H1 (cell line): ENCODE measurements around the gene TMEM204. TPM values are rescaled to one million over a fixed set of nuclear protein-coding genes. Genes with fewer than 3 reads are reported as not detected.

ENCODE experiments used
- CTCF ChIA-PET: fragments of 300-600 bp; sonication (Branson Sonifier 250); formaldehyde crosslinking; loops from one replicate; lab custom pipeline; 2021; ENCODE audit not compliant: partially characterized antibody; lab: Charles Lee
- POLR2A ChIA-PET: fragments of 300-600 bp; sonication (Branson Sonifier 250); formaldehyde crosslinking; loops from one replicate; lab custom pipeline; 2021; ENCODE audit warnings: inconsistent platforms; ENCODE audit not compliant: partially characterized antibody; lab: Charles Lee
- DNase-seq, 2 experiments: peaks; one replicate each; pipeline versions ENCODE4 v3.0.0 to v3.0.0-alpha.2; 2010 to 2022; ENCODE audit warnings: low spot score in 2 of 2, low read depth in 1 of 2, mixed read lengths in 1 of 2
- FAIRE-seq: peaks from 2 replicates; lab custom pipeline; 2011; peaks lifted over from hg19 to GRCh38; lab: Jason Lieb, UNC
- H2AFZ ChIP-seq: 2 replicates; pipeline ENCODE4 v1.8.1; 2012; ENCODE audit warnings: low read length, inconsistent platforms
- H2AK5ac ChIP-seq: 2 replicates; pipeline ENCODE4 v1.6.1; 2013; ENCODE audit warnings: low read depth, low read length
- H2BK120ac ChIP-seq: replicated peaks from 2 replicates; pipeline ENCODE3; 2013; ENCODE audit warnings: low read depth, low read length, inconsistent platforms
- H2BK12ac ChIP-seq: 2 replicates; pipeline ENCODE4 v1.6.1; 2013; ENCODE audit warnings: low read depth, low read length
- H2BK15ac ChIP-seq: 2 replicates; pipeline ENCODE4 v1.6.1; 2013; ENCODE audit warnings: low read length
- H2BK20ac ChIP-seq: 2 replicates; pipeline ENCODE4 v1.6.1; 2013; ENCODE audit warnings: low read length
- H2BK5ac ChIP-seq: 2 replicates; pipeline ENCODE4 v1.6.1; 2013; ENCODE audit warnings: low read depth, low read length
- H3K14ac ChIP-seq: 2 replicates; pipeline ENCODE4 v1.6.1; 2013; ENCODE audit warnings: inconsistent platforms; ENCODE audit not compliant: insufficient read length
- H3K18ac ChIP-seq: 2 replicates; pipeline ENCODE4 v1.6.1; 2013; ENCODE audit warnings: low read length; ENCODE audit errors: extremely low read depth
- H3K23ac ChIP-seq: 2 replicates; pipeline ENCODE4 v1.6.1; 2013; ENCODE audit warnings: inconsistent platforms; ENCODE audit not compliant: insufficient read length
- H3K23me2 ChIP-seq: 2 replicates; pipeline ENCODE4 v1.6.1; 2013; ENCODE audit warnings: low read depth, low read length
- H3K27ac ChIP-seq: 2 replicates; pipeline ENCODE4 v1.6.1; 2011; ENCODE audit warnings: low read depth, low read length, inconsistent platforms
- H3K27me3 ChIP-seq, 4 experiments: replicated peaks in 1 of 4; 1 replicate in 1 of 4; 2 replicates in 3 of 4; pipeline versions ENCODE4 v1.6.1 to v1.8.1; 2011 to 2013; ENCODE audit warnings: low read length in 3 of 4, mild to moderate bottlenecking in 3 of 4, inconsistent platforms in 2 of 4, mixed read lengths in 2 of 4, moderate library complexity in 1 of 4; ENCODE audit not compliant: control insufficient read depth in 3 of 4, insufficient read depth in 3 of 4; ENCODE audit errors: extremely low read depth in 1 of 4
- H3K36me3 ChIP-seq, 4 experiments: 2 replicates each; pipeline versions ENCODE4 v1.6.1 to v1.8.1; 2011 to 2013; ENCODE audit warnings: mild to moderate bottlenecking in 4 of 4, low read length in 3 of 4, moderate library complexity in 2 of 4, control low read depth in 1 of 4, inconsistent platforms in 1 of 4; ENCODE audit not compliant: insufficient read depth in 4 of 4, control insufficient read depth in 2 of 4
- H3K4ac ChIP-seq: replicated peaks from 2 replicates; pipeline ENCODE3; 2013; ENCODE audit warnings: low read length, low read depth, mixed read lengths, inconsistent platforms; ENCODE audit not compliant: insufficient read length
- H3K4me1 ChIP-seq, 4 experiments: replicated peaks in 1 of 4; 1 replicate in 1 of 4; 2 replicates in 3 of 4; pipeline versions ENCODE4 v1.6.1 to v1.8.1; 2011 to 2013; ENCODE audit warnings: low read length in 3 of 4, inconsistent platforms in 2 of 4, mixed read lengths in 1 of 4; ENCODE audit not compliant: insufficient read depth in 4 of 4, control insufficient read depth in 3 of 4
- H3K4me2 ChIP-seq, 2 experiments: 2 replicates each; pipeline versions ENCODE4 v1.6.1 to v1.8.1; 2011 to 2013; ENCODE audit warnings: low read depth in 2 of 2, low read length in 2 of 2, control low read depth in 1 of 2, inconsistent platforms in 1 of 2, mild to moderate bottlenecking in 1 of 2; ENCODE audit not compliant: insufficient read depth in 1 of 2
- H3K4me3 ChIP-seq, 4 experiments: fragments of 200-600, 300-600 bp in 1 of 4; sonication (generic), shearing (Covaris generic), sonication (Bioruptor Twin) in 1 of 4; 2 replicates each; pipeline versions ENCODE4 v1.5.1 to v1.8.1; 2011 to 2016; ENCODE audit warnings: low read length in 4 of 4, low read depth in 3 of 4, control low read depth in 2 of 4, inconsistent platforms in 2 of 4, mild to moderate bottlenecking in 2 of 4, mixed read lengths in 1 of 4, moderate library complexity in 1 of 4; ENCODE audit not compliant: insufficient read depth in 2 of 4; ENCODE audit errors: extremely low read depth in 1 of 4
- H3K56ac ChIP-seq: replicated peaks from 2 replicates; pipeline ENCODE3; 2013; ENCODE audit warnings: low read depth, mild to moderate bottlenecking, mixed read lengths, low read length, inconsistent platforms; ENCODE audit not compliant: insufficient read length
- H3K79me1 ChIP-seq: 2 replicates; pipeline ENCODE4 v1.6.1; 2013; ENCODE audit warnings: low read depth, low read length, control low read depth
- H3K79me2 ChIP-seq, 2 experiments: 2 replicates each; pipeline versions ENCODE4 v1.6.1 to v1.8.1; 2012 to 2013; ENCODE audit warnings: low read length in 2 of 2, mild to moderate bottlenecking in 2 of 2, inconsistent platforms in 1 of 2; ENCODE audit not compliant: insufficient read depth in 2 of 2, control insufficient read depth in 1 of 2
- H3K9ac ChIP-seq, 4 experiments: replicated peaks in 1 of 4; 1 replicate in 1 of 4; 2 replicates in 3 of 4; pipeline versions ENCODE4 v1.6.1 to v1.8.1; 2011 to 2013; ENCODE audit warnings: low read depth in 3 of 4, low read length in 3 of 4, control low read depth in 2 of 4, mild to moderate bottlenecking in 2 of 4, moderate library complexity in 2 of 4, inconsistent platforms in 1 of 4; ENCODE audit errors: extremely low read depth in 1 of 4
- H3K9me3 ChIP-seq, 2 experiments: 2 replicates each; pipeline versions ENCODE4 v1.6.1 to v1.8.1; 2012 to 2013; ENCODE audit warnings: mild to moderate bottlenecking in 2 of 2, moderate library complexity in 2 of 2, control low read depth in 1 of 2, inconsistent platforms in 1 of 2, low read depth in 1 of 2, low read length in 1 of 2, mixed read lengths in 1 of 2; ENCODE audit not compliant: insufficient read depth in 2 of 2
- H4K20me1 ChIP-seq, 2 experiments: replicated peaks in 1 of 2; 2 replicates each; pipeline versions ENCODE3 to v1.8.1; 2011 to 2013; ENCODE audit warnings: inconsistent platforms in 2 of 2, low read length in 2 of 2, mild to moderate bottlenecking in 1 of 2; ENCODE audit not compliant: insufficient read depth in 2 of 2, control insufficient read depth in 1 of 2
- H4K5ac ChIP-seq: 2 replicates; pipeline ENCODE4 v1.6.1; 2013; ENCODE audit warnings: low read length, low read depth, mixed read lengths, inconsistent platforms; ENCODE audit not compliant: insufficient read length
- H4K8ac ChIP-seq: 2 replicates; pipeline ENCODE4 v1.8.0; 2013; ENCODE audit warnings: mild to moderate bottlenecking, moderate library complexity, low read length, inconsistent platforms; ENCODE audit not compliant: insufficient read depth; ENCODE audit errors: extremely low read depth
- H4K91ac ChIP-seq: replicated peaks from 2 replicates; pipeline ENCODE3; 2013; ENCODE audit warnings: low read length, mixed read lengths, inconsistent platforms; ENCODE audit not compliant: insufficient read length
- BRCA1 ChIP-seq: IDR thresholded peaks from 2 replicates; pipeline ENCODE4 v1.6.1; 2012; ENCODE audit warnings: low read depth, low read length, improper control_type of control experiment
- CBX5 ChIP-seq: fragments of 300-800, 300-1000 bp; sonication (generic); IDR thresholded peaks from 2 replicates; pipeline ENCODE4 v1.7.1; 2016; ENCODE audit warnings: antibody characterized with exemption, low read length, low read depth
- GABPA ChIP-seq: IDR thresholded peaks from 2 replicates; pipeline ENCODE4 v1.6.1; 2011; ENCODE audit warnings: mild to moderate bottlenecking, low read length, moderate library complexity, borderline replicate concordance; ENCODE audit not compliant: insufficient read depth
- KDM5A ChIP-seq: fragments of 200-600 bp; IDR thresholded peaks from 2 replicates; pipeline ENCODE4 v1.7.1; 2012; ENCODE audit warnings: mild to moderate bottlenecking, low read length, inconsistent platforms, mixed read lengths
- POLR2A ChIP-seq, 2 experiments: IDR thresholded peaks; 1 replicate in 1 of 2; 2 replicates in 1 of 2; pipeline ENCODE4 v1.6.1; 2011; ENCODE audit warnings: low read depth in 2 of 2, low read length in 2 of 2, mild to moderate bottlenecking in 2 of 2; ENCODE audit errors: control extremely low read depth in 1 of 2
- RXRA ChIP-seq: IDR thresholded peaks from 2 replicates; pipeline ENCODE4 v1.6.1; 2011; ENCODE audit warnings: low read depth, mild to moderate bottlenecking, low read length, moderate library complexity; ENCODE audit not compliant: insufficient read depth
- SIN3A ChIP-seq, 2 experiments: IDR thresholded peaks in 1 of 2; conservative IDR thresholded peaks in 1 of 2; 2 replicates each; pipeline ENCODE4 v1.6.1; 2011 to 2012; ENCODE audit warnings: low read length in 2 of 2, improper control_type of control experiment in 1 of 2, low read depth in 1 of 2, mild to moderate bottlenecking in 1 of 2
- TBP ChIP-seq: IDR thresholded peaks from 2 replicates; pipeline ENCODE4 v1.6.1; 2011; ENCODE audit warnings: low read depth, low read length, improper control_type of control experiment
- WGBS, 2 experiments: shearing (Covaris generic) in 1 of 2; methylation state at CpG; one replicate each; pipeline versions ENCODE4 v1.1.6 to v1.1.7; 2013 to 2015; ENCODE audit warnings: low lambda C conversion rate in 2 of 2, mixed read lengths in 2 of 2, inconsistent platforms in 1 of 2, low coverage in 1 of 2, missing lambda C conversion rate in 1 of 2; ENCODE audit not compliant: insufficient replicate concordance in 2 of 2, insufficient coverage in 1 of 2, insufficient read length in 1 of 2; ENCODE audit errors: extremely low coverage in 1 of 2, missing lambda C conversion rate in 1 of 2; 5-methylcytosine and 5-hydroxymethylcytosine counted together
- polyA plus RNA-seq, 7 experiments: library from polyadenylated mRNA; depleted of rRNA in 3 of 7; stranded (reverse) in 5 of 7; unstranded in 2 of 7; fragments of >200 nt in 5 of 7; fragments of 200-250 nt in 2 of 7; gene quantifications; 1 replicate in 5 of 7; 2 replicates in 1 of 7; 4 replicates in 1 of 7; pipeline versions ENCODE4 v1.2.1 to v1.2.3, GENCODE V29; 2011 to 2013; ENCODE audit warnings: missing spikeins in 2 of 7, mixed read lengths in 2 of 7
- total RNA-seq: library from RNA; stranded (reverse); fragmentation: NEBNext Ultra II Directional; extraction: Animal tissue kit (Norgen Biotek cat#: 25700); gene quantifications from 2 replicates; pipeline ENCODE4 v1.2.1, GENCODE V29; 2021

The TMEM204 gene
- total and polyA plus RNA-seq, 2 of the 8 experiments (the other 6 are each of a cell fraction or from before 2014, with no cell fraction given), result not detected

GRCh38 chr16:1503110-1503955, 30.1 kb upstream of the TMEM204 start:
- TF ChIP-seq SIN3A (conservative IDR thresholded peaks at IDR 0.05 in 1 of 2, IDR thresholded peaks at IDR 0.05 in 1 of 2; ENCODE audit: low read depth in 1 of 2, low read length in 2 of 2) (no peak), GABPA (no peak), BRCA1 (no peak), TBP (no peak), POLR2A (IDR thresholded peaks at IDR 0.05; ENCODE audit: control extremely low read depth in 1 of 2, low read depth in 2 of 2, low read length in 2 of 2) (no peak), CBX5 (no peak), RXRA (no peak), KDM5A (no peak)
- TF ChIP-seq, all 59 proteins: peak for 0
- peaks cover 14 to 65% (median 26%) of the 10 kb centered on the region in 4 experiments; a peak in 6 of 8 replicates for H3K36me3 ChIP-seq

More at GRCh38 chr16:1503110-1503955, 30.1 kb upstream of the TMEM204 start:
- Histone ChIP-seq H4K20me1 (peaks cover 4% of the 10 kb centered on the region in 2 experiments), H3K27ac (no peak overlapping the region), H3K14ac (no peak overlapping the region), H3K4me1 (no peaks in the 10 kb centered on the region), H2AFZ (no peak overlapping the region), H3K56ac (no peak overlapping the region), H3K4me2 (no peak overlapping the region), H2BK5ac (no peak overlapping the region), H3K79me2 (no peaks in the 10 kb centered on the region), H2BK20ac (no peak overlapping the region), H4K91ac (no peak overlapping the region), H4K8ac (no peak overlapping the region), H3K27me3 (no peaks in the 10 kb centered on the region), H3K4ac (no peak overlapping the region), H4K5ac (no peak overlapping the region), H3K9ac (no peak overlapping the region), H3K18ac (no peak overlapping the region), H3K79me1 (no peaks in the 10 kb centered on the region; the same call in 1 of the 2 replicates), H2AK5ac (no peak overlapping the region), H3K9me3 (no peaks in the 10 kb centered on the region), H2BK120ac (no peak overlapping the region), H3K4me3 (no peak overlapping the region), H3K23ac (no peak overlapping the region), H2BK15ac (no peak overlapping the region), H3K23me2 (no peaks in the 10 kb centered on the region), H2BK12ac (no peak overlapping the region)
- CTCF ChIA-PET, result interaction anchor here (1.2 kb wide), 2 partner anchors 8 to 10 kb away, joined by 3 to 4 read pairs; no protein-coding TSS in a partner anchor
- DNase-seq (no peak), FAIRE-seq (no peak)
- WGBS, 2 experiments, result 94% methylated on average over 33 of the region's 37 CpGs; no CpG with 5 or more reads in 1 of the 2 experiments
- POLR2A ChIA-PET, result interaction anchor here (1.1 to 16.8 kb wide), 6 partner anchors 8 to 194 kb away, joined by 3 to 175 read pairs (median 6); partner anchors contain the start of genes TELO2 and UBE2I
